ENCODE data around the gene HABP2. TPM values are rescaled to one million over a fixed set of nuclear protein-coding genes. Genes with fewer than 3 reads are reported as not detected.

The HABP2 gene
- polyA plus RNA-seq, 6 donors from 2014 or later = not detected

GRCh38 chr10:113620936-113621335, 68.1 kb downstream of the HABP2 start:
- Mint-ChIP-seq H3K9me3 (no peaks in the 10 kb centered on the region), H3K4me1 (no peaks in the 10 kb centered on the region), H3K27ac (no peak overlapping the region), H3K4me3 (no peak overlapping the region), H3K36me3 (no peaks in the 10 kb centered on the region), H3K27me3 (peaks cover 22 to 36% (median 23%) of the 10 kb centered on the region in 3 donors)
- DNase-seq (no peak), ATAC-seq (ENCODE audit: low read depth in 2 of 2) (no peak)

GRCh38 chr10:113621799-113622198, 68.9 kb downstream of the HABP2 start:
- H3K36me3 Mint-ChIP-seq = no peaks in the 10 kb centered on the region
- no peak overlapping the region for H3K4me3 Mint-ChIP-seq
- no peaks in the 10 kb centered on the region for H3K9me3 Mint-ChIP-seq
- no peaks in the 10 kb centered on the region for H3K4me1 Mint-ChIP-seq
- H3K27ac Mint-ChIP-seq = no peak overlapping the region
- DNase-seq (no peak), ATAC-seq (ENCODE audit: low read depth in 2 of 2) (no peak)
- H3K27me3 Mint-ChIP-seq = peaks cover 22 to 27% (median 24%) of the 10 kb centered on the region in 3 donors

- Mint-ChIP-seq H3K9me3 (no peaks in the 10 kb centered on the region), H3K27ac (no peak overlapping the region), H3K4me3 (no peak overlapping the region), H3K36me3 (no peaks in the 10 kb centered on the region), H3K27me3 (peaks cover 17 to 28% (median 24%) of the 10 kb centered on the region in 3 donors), H3K4me1 (no peaks in the 10 kb centered on the region)
- ATAC-seq (ENCODE audit: low read depth in 2 of 2) (no peak), DNase-seq (no peak)
Measured at GRCh38 chr10:113622831-113623230, 70.0 kb downstream of the HABP2 start.

- no peak overlapping the region for H3K27ac Mint-ChIP-seq
- peak overlapping the region in 1 of 8 donors; percentile 31 for H3K4me3 Mint-ChIP-seq
- H3K4me1 Mint-ChIP-seq = no peaks in the 10 kb centered on the region
- no peak for ATAC-seq (ENCODE audit: low read depth in 2 of 2)
- H3K27me3 Mint-ChIP-seq = peaks cover 24 to 30% (median 28%) of the 10 kb centered on the region in 3 donors
- H3K36me3 Mint-ChIP-seq = no peaks in the 10 kb centered on the region
- H3K9me3 Mint-ChIP-seq = peaks cover 0 to 4% (median 0%) of the 10 kb centered on the region in 7 donors
- DNase-seq = no peak
Measured at GRCh38 chr10:113625461-113626186, 72.8 kb downstream of the HABP2 start.

GRCh38 chr10:113626809-113627355, 74.0 kb downstream of the HABP2 start:
- DNase-seq = no peak
- Mint-ChIP-seq H3K4me1 (no peaks in the 10 kb centered on the region), H3K27me3 (peaks cover 22 to 28% (median 24%) of the 10 kb centered on the region in 3 donors), H3K9me3 (peaks cover 0 to 4% (median 0%) of the 10 kb centered on the region in 7 donors), H3K36me3 (no peaks in the 10 kb centered on the region), H3K4me3 (no peak overlapping the region), H3K27ac (no peak overlapping the region)
- ATAC-seq (ENCODE audit: low read depth in 2 of 2) = no peak

DNA sequence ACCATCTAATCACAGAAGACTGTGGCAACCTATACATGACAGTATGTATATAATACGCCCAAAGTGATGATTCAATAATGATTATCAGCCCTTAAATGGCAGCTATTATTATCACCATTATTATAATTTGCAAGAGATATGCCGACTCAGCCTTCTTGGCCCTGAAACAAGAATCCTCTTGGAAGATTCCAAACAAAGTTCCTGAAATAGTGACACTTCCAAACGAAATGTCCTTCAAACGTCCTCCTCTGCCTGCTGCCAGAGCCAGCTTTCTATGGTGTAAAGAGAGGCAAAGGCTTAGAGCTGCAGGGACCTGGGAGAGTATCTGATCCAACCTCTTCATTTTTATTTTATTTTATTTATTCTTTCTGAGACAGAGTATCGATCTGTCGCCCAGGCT, 75.0 kb downstream of the HABP2 start:
- Mint-ChIP-seq H3K27me3 (peaks cover 16 to 28% (median 27%) of the 10 kb centered on the region in 3 donors), H3K27ac (no peak overlapping the region), H3K4me1 (no peaks in the 10 kb centered on the region), H3K9me3 (peaks cover 0 to 4% (median 0%) of the 10 kb centered on the region in 7 donors), H3K36me3 (no peaks in the 10 kb centered on the region), H3K4me3 (no peak overlapping the region)
- ATAC-seq (ENCODE audit: low read depth in 2 of 2) (no peak), DNase-seq (no peak)

- H3K36me3 Mint-ChIP-seq = no peaks in the 10 kb centered on the region
- H3K4me1 Mint-ChIP-seq = no peaks in the 10 kb centered on the region
- peak overlapping the region in 1 of 6 donors; percentile 73 for H3K27ac Mint-ChIP-seq
- no peak for ATAC-seq (ENCODE audit: low read depth in 2 of 2)
- no peak for DNase-seq
- H3K27me3 Mint-ChIP-seq = peaks cover 10 to 30% (median 26%) of the 10 kb centered on the region in 3 donors
- no peak overlapping the region for H3K4me3 Mint-ChIP-seq
- peaks cover 0 to 4% (median 0%) of the 10 kb centered on the region in 7 donors for H3K9me3 Mint-ChIP-seq
Measured at GRCh38 chr10:113628607-113629153, 75.8 kb downstream of the HABP2 start.

- H3K9me3 Mint-ChIP-seq = peaks cover 0 to 6% (median 3%) of the 10 kb centered on the region in 7 donors
- ATAC-seq (ENCODE audit: low read depth in 2 of 2) = no peak
- DNase-seq = no peak
- H3K27ac Mint-ChIP-seq = no peak overlapping the region
- no peak overlapping the region for H3K4me3 Mint-ChIP-seq
- no peaks in the 10 kb centered on the region for H3K36me3 Mint-ChIP-seq
- no peaks in the 10 kb centered on the region for H3K4me1 Mint-ChIP-seq
- peaks cover 11 to 33% (median 15%) of the 10 kb centered on the region in 3 donors for H3K27me3 Mint-ChIP-seq
Measured at GRCh38 chr10:113630929-113631533, 78.2 kb downstream of the HABP2 start.

GRCh38 chr10:113631684-113632367, 79.0 kb downstream of the HABP2 start:
- ATAC-seq (ENCODE audit: low read depth in 2 of 2) (no peak), DNase-seq (no peak)
- Mint-ChIP-seq H3K27ac (no peak overlapping the region), H3K4me1 (no peaks in the 10 kb centered on the region), H3K9me3 (peaks cover 0 to 6% (median 3%) of the 10 kb centered on the region in 7 donors), H3K36me3 (no peaks in the 10 kb centered on the region), H3K27me3 (peaks cover 17 to 34% (median 19%) of the 10 kb centered on the region in 3 donors), H3K4me3 (no peak overlapping the region)

Other genes with a start within 250 kb of the HABP2 start
- not detected for gene NRAP, start 111.0 kb downstream of the HABP2 start, polyA plus RNA-seq (ENCODE audit: low read depth in 6 of 6)
- gene CASP7, start 126.9 kb downstream of the HABP2 start, polyA plus RNA-seq (ENCODE audit: low read depth in 6 of 6) = 10 to 100 TPM; 15.0 to 24.0 (median 18.3) TPM
- not detected for gene PLEKHS1, start 198.6 kb downstream of the HABP2 start, polyA plus RNA-seq (ENCODE audit: low read depth in 6 of 6)

Measured in naive B cell (primary cell).